ENCODE results near the gene SLC25A41. TPM values are rescaled to one million over a fixed set of nuclear protein-coding genes. Genes with fewer than 3 reads are reported as not detected.

The SLC25A41 gene
- 1.7 TPM in 1 of 2 replicates, not detected in the other for total RNA-seq (2014; rRNA removed; shearing (Covaris generic))

DNA sequence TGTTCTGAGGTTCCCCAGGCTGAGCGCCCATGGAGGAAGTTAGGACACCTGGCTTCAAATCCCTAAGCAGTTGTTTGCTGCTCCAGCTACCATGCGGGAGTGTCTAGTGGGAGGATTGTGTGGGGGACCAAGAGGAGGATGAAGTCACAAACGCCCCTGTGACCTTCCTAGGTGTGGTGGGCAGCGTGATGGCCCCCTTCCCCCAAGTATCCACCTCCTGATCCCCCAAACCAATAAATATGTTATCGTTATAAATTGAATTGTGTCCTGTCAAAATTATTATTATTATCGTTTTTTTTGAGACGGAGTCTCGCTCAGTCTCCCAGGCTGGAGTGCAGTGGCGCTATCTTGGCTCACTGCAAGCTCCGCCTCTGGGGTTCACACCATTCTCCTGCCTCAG is at the start of gene SLC25A41:
SLC25A41 (minus strand) TSS at position 101 of the 400 bp plus-strand sequence; CDS start at position 31, 70 bp downstream.
- no peak for DNase-seq (ENCODE audit: low spot score)

DNA sequence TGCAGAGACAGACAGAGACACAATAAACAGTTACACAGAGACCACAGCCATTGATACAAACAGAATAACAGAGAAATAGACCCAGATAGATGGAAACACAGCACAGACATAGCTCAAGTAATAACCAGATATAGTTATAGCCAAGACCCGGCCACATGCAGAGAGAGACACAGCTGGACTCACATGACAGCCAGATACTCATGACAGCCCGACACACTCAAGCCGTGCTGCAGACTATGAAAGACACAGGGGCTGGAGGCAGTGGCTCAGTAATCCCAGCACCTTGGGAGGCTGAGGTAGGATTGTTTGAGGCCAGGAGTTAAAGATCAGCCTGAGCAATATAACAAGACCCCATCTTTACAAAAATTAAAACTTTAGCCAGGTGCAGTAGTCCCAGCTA is 49.7 kb upstream of the SLC25A41 start:
- no peak for DNase-seq (ENCODE audit: low spot score)

DNA sequence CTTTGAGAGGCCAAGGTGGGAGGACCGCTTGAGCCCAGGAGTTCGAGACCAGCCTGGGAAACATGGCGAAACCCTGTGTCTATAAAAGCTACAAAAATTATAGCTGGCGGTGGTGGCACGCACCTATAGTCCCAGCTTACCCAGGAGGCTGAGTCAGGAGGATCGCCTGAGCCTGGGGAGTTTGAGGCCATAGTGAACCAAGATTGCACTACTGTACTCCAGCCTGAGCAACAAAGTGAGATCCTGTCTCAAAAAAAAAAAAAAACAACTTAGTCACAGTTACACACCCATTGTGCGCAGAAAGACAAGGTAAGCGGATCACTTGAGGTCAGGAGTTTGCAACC is 48.8 kb upstream of the SLC25A41 start:
- no peak for DNase-seq (ENCODE audit: low spot score)

DNA sequence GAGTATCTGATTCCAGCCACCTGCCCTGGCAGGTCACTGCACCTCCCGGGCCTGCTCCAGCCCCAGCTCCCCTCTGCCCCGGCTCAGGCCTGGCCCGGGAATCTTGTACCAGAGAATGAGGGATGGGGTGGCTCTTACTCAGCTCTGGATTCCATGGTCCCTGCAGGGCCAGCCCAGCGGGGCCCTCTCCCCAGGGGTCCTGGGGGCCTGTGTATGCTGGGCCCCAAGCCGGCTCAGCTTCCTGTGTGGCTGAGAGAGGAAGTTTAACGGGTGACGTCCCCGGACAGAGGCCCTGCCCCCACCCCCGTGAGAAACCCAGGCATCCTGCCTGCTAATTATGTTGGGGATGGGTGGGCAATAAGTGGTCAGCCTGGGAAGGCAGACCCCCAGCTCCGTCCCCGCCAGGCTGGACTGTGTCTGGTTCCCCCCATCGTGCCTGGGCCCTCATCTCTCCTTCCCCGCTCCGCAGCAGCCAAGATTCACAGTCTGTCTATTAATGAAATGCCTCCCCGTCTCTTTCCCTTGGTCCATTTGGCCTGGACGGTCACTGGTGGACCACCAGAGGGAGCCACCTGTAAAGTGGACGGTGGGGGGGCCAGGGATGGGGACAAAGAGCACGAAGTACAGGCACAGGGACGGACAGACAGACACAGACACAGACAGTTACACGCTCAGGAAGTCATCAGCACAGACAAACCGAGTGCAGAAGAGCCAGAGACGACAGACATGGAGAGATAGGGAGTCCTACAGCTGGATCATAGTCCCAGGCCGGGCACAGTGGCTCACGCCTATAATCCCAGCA is 48.2 kb upstream of the SLC25A41 start, which contains the start of gene DENND1C:
DENND1C (minus strand) TSS at position 247 of the 802 bp plus-strand sequence; CDS start at position 155, 92 bp downstream.
- peak; percentile 41 for DNase-seq (ENCODE audit: low spot score)

GRCh38 chr19:6480848-6481415 is 47.4 kb upstream of the SLC25A41 start:
- no peak for DNase-seq (ENCODE audit: low spot score)

GRCh38 chr19:6479836-6480398 is 46.4 kb upstream of the SLC25A41 start:
- no peak for DNase-seq (ENCODE audit: low spot score)

- no peak for DNase-seq (ENCODE audit: low spot score)
Observed at GRCh38 chr19:6478815-6479214, 45.3 kb upstream of the SLC25A41 start.

- DNase-seq (ENCODE audit: low spot score): no peak
Observed at GRCh38 chr19:6476896-6477431, 43.4 kb upstream of the SLC25A41 start.

DNA sequence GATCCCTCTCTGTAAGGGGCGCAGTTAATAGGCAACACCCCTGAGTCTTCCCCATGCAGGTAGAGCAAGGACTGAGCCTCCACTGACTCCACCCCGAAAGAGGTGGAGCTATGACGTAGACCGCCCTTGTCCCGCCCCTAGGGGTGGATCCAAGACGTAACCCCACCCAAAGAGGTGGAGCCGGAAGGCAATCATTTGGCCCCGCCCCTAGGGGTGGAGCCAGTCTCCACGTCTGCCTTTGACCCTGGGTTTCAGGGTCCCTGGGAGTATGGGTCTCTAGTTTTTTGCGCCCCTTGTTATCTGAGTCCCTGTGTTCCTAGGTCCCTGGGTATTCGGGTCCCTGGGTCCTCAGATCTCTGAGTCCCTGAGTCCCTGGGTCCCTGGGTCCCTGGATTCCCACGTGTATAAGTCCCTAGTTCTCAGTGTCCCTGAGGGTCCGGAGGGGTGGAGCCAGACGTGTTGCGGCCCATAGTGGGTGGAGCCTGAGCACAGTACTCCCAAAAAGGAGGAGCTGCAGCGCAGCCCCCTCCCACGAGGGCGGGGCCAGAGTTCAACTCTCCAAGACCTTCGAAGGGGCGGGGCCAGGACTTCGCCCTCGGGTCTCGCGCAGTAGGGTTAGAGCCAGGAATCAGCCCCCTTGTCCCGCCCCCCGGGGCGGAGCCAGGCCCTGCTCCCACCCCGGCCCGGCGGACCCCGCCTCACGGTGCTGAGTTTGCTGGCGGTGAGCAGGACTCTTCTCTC is 42.8 kb upstream of the SLC25A41 start:
- DNase-seq (ENCODE audit: low spot score): peak; percentile 16

DNA sequence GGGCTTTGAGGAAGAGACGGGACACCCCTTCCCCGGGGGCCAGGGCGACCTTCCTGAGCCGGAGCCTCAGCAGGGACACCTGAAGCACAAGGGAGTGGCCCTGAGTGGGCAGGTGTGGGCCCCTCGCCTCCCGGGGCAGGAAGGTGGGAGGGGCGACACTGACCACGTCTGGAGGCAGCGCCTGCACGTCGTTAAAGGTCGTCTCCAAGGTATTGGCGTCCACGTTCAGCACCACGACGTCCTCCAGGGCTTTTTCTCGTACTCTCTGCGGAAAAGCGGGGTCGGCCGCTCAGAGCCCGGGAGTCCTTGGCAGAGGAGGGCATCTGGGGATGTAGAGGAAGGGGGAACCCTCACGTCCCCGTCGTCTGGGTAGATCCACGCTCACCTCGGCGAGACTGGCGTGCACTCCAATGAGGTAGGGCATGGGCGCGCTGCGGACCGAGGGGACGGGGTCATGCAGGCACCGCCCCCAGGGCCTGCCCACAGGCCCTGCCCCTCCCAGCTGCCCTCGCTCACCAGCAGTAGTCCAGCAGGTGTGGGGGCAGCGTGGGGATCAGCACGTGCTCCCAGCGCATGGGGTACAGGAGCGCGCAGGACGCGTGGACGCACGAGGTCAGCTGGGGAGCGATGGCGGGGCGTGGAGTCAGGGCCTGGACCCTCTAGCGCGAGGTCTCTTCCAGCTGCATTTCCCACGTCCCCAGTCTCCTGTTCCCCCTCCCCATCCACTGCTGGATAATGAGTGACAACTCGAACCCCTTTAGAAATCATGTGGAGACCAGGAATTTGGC is 42.0 kb upstream of the SLC25A41 start:
- DNase-seq (ENCODE audit: low spot score): no peak

DNA sequence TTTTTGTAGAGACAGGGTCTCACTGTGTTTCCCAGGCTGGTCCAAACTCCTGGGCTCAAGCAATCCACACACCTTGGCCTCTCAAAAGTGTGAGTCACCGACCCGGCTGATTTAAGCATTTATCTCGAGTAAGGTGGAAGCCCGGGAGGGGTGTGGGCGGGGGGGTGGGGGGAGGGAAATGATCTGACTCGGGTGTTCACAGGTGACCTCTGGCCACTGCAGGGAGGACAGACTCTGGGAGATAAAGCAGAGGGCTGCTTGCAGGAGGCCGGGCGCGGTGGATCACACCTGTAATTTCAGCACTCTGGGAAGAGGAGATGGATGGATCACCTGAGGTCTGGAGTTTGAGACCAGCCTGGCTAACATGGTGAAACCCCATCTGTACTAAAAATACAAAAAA is 40.1 kb upstream of the SLC25A41 start:
- DNase-seq (ENCODE audit: low spot score): no peak

DNA sequence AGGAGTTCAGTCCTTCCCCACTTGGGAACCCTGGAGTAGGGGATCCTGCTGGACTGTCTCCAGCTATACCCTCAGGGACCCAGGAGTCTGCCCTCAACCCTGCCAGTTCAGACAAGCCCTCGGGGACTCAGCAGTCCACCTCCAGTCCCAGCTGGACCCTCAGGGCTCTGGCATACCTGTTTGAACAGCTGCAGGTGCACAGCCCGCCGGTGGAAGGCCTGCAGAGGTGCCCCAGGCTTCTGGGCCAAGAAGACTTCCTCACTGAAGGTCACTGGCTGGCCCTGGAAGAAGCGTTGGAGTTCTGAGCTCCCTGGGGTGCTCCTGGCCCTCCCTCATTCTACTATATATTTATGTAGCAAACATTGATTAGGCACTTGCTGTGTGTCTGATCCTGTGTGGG is 39.1 kb upstream of the SLC25A41 start:
- no peak for DNase-seq (ENCODE audit: low spot score)

GRCh38 chr19:6471076-6471475 is 37.5 kb upstream of the SLC25A41 start:
- no peak for DNase-seq (ENCODE audit: low spot score)

DNA sequence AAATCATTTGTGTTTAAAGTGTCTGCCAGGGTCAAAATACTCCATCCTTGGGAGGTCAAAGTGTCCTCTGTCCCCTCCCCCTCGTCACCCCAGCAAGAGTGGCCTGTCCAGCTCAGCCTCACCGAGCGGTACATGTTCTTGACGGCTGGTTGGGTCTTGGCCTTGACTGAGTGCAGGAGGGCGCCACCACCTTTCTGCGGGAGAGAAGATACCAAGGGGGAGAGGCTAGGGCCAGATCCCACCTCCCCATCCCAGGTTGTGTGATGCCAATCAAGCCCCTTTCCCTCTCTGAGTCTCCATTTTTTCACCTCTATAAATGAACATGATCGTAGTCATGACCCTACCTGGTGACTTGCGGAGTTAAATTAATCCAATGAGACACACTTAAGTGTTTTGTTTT is 36.6 kb upstream of the SLC25A41 start:
- no peak for DNase-seq (ENCODE audit: low spot score)

DNA sequence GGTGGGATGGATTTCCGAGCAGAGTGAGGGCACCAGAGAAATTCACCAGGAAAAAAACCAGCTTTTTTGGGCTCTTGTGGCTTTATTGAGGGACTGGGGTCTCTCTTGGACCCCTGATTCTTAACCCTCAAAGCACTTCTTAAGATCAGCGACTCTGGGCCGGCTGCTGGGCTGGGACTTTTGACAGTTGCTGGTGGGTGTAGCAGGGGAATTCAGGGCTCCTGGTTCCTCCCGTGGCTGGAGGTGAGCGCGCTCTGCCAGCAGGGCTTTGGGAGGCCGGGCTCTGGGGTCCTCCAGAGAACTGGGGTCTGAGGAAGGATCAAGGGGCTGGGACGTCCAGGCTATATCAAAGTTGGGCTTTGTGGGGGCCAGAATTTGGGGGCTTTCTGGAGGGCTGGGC is 33.8 kb upstream of the SLC25A41 start:
- DNase-seq (ENCODE audit: low spot score): no peak

- no peak for DNase-seq (ENCODE audit: low spot score)
Observed at GRCh38 chr19:6466526-6467248, 33.1 kb upstream of the SLC25A41 start.

DNA sequence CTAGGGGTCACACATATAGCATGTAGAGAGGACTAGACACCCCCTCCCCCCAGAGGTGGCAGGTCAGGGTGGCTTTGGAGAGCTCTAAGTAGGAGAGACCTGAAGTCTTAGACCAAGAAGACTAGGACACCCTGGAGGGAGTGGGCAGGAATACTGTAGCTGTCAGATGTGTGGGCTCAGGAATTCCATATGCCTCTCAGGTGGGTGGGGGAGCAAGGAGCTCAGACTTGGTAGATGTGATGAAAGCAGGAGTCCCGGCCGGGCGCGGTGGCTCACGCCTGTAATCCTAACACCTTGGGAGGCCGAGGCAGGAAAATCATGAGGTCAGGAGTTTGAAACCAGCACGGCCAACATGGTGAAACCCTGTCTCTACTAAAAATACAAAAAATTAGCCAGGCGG is 32.1 kb upstream of the SLC25A41 start:
- DNase-seq (ENCODE audit: low spot score): no peak

DNA sequence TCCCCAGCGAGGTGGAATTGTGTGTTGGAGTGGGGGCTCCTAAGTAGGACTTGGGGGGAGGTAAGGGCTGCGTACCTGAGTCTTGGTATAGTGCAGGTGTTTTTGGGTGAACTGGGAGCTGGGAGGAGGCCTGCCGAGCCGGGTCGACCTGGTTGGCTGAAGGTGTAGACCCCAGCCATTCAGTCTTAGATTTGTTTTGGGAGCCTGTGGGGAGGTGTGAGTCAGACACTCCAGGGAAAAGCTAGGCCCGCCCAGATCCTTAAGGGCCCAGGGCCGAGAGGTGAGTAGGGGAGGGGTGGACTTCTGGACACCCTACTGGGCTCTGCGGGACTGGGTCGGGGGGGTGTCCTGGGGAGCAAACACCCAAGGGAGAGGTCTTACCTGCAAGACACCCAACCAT is 31.4 kb upstream of the SLC25A41 start:
- DNase-seq (ENCODE audit: low spot score): no peak

- no peak for DNase-seq (ENCODE audit: low spot score)
Observed at GRCh38 chr19:6464070-6464873, 30.7 kb upstream of the SLC25A41 start, which contains the start of gene CRB3. Gene CRB3 (plus strand): TSS chr19:6464271. CDS start chr19:6464702, 431 bp downstream.

Measured in A172 (cell line).